ENCODE measurements around the gene MAP2K6.

The MAP2K6 gene

DNA sequence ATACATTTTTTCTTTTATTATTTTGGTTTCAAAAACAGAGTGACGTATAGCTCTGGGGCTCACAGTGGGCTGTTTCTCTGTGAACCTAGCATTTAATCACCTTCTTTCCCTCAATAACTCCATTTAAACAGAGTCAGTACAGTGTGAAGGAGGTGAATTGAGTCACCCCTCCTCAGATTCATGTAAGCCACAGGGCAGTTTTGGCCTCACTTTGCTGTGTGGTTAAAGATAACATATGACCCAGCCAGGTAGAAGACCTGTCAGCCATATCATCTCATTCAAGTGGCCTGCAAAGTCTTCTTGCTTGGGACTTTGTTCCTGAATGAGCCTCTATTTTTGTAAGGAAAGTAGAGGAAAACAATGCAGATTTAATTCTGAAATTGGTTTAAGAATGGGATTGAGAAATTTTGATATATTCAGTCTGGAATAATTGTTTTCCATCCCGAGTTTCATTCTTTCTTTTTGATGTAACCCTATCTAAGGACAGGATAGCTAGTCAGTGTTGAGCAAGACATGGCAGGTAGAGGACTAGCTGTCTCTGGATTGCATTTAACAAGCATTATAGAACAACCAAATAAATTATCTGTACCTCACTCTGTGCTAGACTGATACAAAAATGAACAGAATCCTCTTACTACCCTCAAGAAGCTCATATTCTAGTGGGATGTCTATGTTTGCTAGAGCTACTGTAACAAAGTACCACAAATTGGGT, 13.1 kb downstream of the MAP2K6 start:
- no peak for FAIRE-seq

DNA sequence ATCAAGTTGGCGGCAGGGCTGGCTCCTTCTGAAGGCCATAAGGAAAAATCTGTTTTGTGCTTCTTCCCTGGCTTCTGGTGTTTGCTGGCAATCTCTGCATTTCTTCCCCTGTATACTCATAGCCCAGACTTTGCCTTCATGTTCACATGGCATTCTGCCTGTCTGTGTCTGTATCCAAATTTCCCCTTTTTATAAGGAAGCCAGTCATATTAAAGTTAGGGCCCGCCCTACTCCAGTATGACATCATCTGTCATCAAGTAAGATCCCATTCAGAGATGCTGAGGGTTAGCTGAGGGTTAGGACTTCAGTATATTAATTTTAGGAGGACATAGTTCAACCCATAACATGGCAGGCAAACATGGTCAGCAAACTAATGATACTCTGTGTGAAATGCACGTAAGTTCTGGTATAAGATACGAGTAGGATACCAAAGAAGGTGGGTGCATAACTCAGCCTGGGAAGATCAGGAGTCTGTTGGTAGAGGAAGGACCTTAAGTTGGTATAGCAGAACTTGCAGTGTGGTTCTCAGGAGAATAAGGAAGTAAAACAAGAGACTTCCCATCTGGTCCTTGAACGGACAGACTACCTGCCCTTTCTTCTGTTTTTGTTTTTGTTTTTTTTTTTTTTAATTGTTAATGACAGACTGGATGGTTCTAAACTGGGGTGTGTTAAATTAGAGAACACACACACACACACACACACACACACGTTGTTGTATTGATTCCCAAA, 13.9 kb downstream of the MAP2K6 start:
- no peak for FAIRE-seq

DNA sequence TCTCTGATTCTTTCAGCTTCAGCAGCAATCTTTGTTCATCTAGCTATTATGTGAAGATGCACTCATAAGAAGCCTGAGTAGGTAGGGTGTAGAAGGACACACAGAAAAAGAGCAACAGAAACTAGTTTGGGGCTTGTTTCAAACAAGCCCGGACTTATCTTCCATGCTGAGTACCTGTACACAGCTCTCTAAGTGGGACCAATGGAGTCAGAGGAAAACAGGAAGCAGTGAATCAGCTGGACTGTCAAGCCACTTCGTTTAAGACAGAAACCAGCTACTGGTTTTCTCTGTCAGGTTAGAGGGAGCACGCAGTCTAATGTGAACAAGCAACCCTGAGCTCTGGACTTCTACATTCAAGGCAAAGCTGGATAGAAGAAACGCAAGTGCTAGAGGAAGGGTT, 16.0 kb downstream of the MAP2K6 start:
- FAIRE-seq, result no peak

DNA sequence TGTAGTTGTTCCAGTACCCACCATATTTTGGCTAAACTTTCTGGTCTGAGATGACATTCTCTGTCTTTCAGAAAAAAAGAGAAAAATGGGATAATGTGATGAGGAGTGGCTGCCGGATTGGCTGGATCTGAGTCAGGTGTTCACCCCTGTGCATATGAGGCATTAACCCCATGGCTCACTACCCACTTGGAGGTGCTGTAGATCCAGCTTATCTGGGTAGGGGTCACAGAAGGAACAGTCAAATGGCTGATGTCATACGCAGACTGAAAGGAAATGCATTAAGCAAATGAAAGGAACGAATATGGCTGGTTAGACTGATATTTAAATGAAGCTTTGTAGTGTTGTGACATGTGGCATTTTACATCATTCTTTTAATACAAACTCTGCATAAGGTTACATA, 17.3 kb downstream of the MAP2K6 start:
- no peak for FAIRE-seq

DNA sequence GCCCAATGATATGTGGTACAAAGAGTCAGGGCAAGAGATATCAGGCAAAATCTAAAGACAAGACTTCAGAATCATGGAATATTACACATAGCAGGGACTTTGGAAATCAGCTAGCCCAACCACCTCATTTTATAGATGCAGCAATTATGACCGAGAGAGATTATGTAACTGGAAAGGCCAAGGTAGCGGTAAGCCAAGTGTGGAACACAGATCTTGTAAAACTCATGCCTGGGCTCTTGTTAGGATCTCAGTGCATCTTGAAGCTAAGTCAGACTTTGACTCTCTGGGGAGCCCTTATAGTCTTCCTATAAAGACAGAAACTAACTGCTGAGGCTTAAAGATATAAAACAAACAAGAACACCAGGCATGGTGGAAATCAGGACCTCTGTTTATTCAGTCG, 18.6 kb downstream of the MAP2K6 start:
- no peak for FAIRE-seq

DNA sequence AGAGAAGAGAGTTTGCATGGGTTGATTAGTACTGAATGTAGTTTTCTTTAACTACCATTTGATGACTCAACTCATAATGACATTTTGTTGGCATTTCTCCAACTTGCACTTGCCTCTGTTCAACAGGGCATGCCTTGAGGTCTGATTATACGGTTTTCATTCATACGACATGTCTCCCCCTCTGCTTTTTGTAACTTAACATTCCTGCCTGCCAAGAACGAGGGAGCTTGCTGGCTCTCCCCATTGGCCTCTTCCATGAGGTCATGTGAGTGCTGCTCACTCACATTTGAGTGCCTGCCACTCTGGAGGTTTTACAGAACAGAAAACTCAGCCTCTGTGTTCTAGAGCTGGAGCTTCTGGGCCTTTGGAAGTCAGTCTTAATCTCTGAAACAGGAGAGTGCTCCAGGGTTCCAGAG, 19.7 kb downstream of the MAP2K6 start:
- no peak for FAIRE-seq

DNA sequence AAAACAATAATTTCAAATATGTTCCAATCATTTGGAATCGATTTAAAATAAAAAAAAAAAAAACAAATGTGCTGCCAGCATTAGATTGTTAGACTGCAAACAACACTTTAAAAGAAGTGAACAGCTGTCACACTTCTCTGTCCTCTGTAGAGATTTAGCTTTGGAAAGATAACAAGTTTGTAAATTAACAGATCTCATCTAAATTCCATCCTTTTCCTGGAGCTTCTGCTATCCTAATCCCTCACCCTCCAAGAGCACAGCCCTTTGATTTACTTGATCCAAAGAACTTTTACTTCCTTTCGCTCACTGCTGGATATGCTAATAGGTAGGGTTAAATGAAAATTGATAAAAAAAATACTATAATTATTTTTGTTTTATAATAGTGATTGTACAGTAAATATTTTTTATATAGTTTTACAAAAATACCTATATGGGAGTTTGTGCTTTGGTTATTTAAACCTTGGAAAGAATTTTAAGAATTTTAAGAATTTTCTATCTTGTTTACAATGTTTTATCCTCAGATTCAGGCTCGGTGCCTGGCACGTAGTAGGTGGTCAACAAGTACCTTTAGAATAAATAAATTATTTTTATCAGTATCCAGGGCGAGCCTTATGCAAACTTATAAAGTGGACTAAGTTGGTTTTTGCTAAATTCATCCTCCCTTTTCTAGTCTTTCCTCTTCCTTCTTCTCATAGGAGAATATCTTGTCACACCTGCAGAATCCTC, 21.6 kb downstream of the MAP2K6 start:
- no peak for FAIRE-seq

DNA sequence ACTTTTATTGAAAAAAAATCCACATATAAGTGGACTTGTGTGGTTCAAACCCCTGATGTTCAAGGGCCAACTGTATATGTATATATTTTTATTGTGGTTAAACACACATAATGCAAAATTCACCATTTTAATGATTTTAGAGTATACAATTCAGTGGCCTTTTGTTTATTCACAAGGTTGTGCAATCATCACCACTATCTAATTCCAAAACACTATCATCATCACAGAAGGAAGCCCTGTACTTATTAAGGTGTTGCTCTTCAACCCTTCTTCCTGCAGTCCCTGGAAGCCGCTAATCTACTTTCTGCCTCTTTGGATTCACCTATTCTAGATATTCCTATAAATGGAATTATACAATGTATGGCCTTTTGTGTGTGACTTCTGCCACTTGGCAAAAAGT, 23.0 kb downstream of the MAP2K6 start:
- no peak for FAIRE-seq

DNA sequence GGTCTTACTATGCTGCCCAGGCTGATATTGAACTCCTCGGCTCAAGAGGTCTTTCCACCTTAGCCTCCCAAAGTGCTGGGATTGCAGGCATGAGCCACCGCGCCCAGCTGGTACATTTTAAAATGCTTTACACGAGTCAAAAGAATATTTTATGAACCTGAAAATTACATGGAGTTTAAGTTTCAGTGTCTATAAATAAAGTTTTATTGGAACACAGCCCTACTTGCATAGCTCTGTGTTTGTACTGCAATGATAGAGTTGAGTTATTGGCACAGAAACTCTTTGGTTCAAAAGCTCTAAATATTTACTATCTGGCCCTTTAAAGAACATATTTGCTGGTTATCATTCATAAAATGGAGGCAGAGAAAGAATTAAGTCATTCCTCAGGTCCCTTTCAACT, 24.3 kb downstream of the MAP2K6 start:
- no peak for FAIRE-seq

DNA sequence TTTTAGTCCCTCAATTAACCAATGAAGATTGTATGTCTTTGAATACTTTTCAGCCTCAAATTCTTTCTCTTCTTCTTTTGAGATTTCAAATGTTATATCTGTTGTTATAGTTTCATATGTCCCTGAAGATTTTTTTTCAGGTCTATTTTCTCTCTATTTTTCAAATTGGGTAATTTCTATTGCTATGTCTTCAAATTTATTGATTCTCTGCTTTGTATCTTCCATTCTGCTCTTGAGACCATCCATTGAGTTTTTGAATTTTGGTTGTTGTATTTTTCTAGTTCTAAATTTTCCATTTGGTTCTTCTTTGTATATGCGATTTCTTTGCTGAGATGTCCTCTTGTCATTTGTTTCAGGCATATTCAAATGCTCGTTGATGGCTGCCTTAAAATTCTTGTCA, 26.7 kb downstream of the MAP2K6 start:
- no peak for FAIRE-seq

DNA sequence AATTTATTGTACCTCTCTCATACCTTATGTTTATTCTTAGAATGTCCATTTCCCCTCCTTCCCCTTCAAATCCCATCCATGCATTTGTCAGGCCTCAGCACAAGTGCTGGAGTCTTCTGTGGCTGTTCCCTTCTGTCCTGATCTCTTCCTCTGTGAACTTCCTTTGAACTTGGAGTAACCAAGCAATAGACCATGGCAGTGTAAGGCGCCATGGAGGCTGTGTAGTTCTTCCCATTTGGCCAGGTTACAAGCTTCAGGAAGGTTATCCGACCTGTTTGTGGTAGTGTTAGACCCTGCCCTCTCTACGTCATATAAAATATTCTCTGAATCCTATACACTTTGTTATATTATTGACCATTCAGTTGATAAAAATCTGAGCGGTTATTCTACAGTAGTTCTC, 28.6 kb downstream of the MAP2K6 start:
- FAIRE-seq, result no peak

DNA sequence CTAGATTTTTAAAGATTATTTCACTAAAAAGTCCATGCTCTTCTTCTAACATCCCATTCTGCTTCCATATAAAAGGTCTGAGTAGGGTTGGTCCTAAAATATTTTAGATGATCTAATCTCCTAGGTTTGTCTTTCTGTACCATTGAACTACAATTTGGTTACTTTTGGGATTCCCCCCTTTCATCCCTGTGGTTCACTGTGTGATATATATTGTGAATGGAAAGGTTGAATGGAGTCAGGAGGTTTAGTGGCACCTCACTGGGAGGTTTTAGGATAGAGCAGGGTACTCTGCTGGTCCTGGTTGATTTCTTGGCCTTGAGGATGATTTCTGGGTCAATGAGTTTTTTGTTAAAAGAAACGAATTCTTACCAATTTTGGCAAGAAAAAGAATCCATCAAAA, 29.5 kb downstream of the MAP2K6 start:
- no peak for FAIRE-seq

DNA sequence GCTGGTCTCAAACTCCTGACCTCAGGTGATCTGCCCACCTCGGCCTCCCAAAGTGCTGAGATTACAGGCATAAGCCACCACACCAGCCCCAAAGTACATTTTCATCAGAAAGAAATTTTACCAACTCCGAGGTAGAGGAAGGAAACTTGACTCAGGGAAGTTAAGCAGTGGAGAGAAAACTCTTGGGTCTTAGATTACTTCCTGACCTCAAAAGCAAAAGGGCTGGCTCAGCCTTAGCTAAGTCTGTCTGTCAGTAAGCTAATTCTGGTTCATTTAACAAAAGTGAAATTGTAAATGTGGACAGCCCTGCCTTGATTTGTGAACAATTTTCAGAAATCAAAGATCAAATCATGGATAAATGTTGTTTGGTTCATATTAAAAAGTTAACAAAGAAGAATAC, 30.6 kb downstream of the MAP2K6 start:
- no peak for FAIRE-seq

DNA sequence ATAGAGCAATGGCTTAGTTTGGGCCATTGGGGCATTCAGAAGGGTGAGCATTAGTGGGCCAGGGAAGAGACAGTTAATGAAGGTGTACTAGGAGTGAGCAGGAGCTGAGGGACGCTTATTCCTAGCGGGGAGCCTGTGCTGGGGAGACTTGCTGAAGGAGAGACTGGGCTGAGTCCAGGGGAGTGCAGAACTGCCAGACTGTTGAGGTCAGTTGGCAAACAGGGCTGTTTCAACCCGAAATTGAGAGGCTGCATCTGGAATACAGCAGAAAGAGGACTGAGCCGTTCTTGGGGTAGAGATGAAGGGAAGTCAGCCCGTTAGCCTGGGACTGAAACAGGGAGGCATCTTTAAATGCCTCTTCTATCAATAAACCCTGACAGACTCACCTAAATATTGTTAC, 33.2 kb downstream of the MAP2K6 start:
- no peak for FAIRE-seq

DNA sequence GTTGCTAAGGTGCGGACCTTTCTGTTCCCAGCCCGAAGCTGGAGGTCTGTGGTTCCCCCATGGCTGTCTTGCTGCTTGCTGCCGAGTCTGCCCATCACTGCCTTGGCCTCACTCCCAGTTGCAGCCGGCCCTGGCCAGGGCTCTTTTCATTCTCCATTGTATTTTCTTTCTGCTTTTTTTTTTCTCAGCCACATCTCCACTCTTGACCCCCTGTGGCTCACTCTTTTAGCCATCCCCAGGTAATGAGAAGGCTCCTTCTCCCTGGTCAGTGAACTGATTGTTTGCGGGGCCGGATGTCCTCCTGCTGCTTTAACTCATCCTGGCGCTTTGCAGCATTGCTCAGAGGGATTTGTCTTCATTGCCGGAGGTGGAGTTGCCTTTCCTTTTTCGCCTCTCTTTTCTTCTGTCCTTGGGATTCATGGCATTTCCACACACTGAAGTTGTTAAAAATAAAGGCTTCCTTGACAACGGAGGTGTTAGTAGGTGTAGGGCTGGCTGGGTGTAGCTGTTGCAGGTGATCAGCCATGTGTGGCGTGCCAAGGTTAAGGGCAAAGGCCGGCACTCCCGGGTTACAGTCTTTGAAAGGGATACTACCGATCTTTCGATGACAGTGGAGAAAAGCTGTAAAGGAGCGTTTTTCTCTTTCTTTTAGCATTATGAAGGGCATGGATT, 34.1 kb downstream of the MAP2K6 start:
- no peak for FAIRE-seq

DNA sequence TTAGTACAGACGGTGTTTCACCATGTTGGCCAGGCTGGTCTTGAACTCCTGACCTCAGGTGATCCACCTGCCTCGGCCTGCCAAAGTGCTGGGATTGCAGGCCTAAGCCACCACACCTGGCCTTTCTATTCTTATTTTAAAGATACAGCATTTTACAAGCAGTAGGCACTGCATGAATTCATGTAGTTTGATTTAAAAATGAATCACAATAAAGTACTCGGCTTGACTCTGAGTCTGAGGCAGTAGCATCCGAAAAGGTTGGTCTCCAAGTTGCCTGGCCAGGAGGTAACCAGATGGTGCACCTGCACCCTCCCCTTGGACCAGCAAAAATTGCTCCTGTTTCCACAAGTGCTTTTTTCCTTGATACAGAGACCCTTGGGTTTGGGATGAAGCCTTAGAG, 35.6 kb downstream of the MAP2K6 start:
- no peak for FAIRE-seq

DNA sequence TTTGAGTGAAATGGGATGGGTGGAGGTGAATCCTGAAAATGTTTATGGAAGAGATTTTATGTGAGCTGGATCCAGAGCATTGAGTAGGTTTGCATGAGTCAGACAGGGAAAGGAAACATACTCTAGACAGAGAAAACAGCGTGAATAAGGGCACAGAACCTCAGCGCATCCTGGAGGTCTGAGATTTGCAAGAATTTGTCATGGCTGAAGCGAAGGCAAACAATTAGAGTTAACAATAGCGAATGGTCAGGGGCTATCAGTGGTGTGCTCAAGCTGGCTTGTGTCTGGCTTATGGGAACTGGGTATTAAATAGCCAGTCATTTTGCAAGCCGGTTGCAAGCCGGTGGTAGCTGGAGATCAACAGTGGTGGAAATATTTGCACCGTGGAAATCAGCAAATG, 36.4 kb downstream of the MAP2K6 start:
- FAIRE-seq, result no peak

DNA sequence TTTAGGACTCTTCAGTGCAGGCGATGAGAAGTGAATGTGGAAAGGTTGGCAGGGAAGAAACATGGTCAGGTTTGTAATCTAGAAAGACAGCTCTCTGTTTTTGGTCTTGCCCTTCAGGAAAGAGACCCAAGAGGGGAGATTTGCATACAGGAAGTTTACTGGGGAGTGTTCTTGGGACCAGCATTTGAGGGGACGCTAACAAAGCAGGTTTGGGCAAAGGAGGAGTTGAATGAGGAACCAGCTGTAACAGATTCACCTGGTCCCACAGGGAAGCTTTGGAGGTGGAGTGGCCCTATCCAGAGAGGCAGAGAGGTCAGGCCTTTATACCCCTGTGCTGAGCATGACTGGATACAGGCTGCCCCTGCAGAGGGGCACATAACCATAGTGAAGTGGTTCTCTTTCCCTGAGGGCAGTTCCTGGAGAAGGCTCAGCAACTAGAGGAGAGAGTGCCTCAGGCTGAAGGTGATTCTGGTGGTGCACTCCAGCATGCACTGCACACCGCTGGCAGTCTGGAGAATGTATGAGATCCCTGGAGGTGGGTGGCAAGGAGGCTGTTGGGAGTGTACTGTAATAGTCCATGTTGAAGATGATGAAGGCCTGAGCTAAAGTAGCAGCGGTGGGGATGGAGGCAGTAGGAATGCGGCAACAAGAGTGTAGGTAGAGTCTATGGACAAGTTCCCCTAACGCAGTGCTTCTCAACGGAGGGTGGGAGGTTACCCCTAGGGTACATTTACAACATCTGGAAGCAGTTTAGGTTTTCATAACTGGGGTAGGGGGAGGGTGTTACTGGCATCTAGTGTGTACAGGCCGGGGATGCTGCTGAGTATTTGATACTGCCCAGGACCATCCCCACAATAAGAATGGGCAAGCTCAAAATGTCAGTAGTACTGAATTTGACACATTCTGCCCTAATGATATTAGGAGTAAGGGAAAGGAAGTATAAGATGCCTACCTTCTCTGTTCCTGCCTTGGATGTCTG, 37.2 kb downstream of the MAP2K6 start:
- no peak for FAIRE-seq

DNA sequence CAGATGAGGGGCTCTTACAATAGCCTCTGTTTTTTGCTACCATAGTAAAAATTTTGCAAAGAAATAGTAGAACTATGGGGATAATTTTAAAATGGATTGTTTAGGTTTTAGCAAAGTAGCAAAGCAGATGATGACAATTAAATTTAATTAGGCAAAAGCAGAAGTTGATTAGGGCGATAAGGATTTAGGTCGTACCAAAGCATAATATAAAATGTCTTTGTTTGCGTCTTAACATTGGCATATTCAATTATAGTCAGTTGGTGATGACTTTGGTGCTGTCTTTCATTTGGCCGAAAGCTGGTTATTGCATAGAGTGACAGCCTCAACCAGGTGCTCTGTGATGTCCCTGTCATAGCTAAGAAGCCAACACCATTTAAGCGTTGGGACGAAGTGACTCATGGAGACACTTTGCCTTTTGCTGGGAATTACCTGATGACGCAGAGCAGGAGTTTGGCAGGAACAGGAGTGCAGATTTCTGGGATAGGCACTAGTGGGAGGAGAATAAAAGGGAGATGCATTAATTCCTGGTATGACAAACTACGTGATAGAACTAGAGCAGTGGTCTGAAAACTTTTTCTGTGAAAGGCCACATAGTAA, 38.3 kb downstream of the MAP2K6 start:
- FAIRE-seq, result no peak

DNA sequence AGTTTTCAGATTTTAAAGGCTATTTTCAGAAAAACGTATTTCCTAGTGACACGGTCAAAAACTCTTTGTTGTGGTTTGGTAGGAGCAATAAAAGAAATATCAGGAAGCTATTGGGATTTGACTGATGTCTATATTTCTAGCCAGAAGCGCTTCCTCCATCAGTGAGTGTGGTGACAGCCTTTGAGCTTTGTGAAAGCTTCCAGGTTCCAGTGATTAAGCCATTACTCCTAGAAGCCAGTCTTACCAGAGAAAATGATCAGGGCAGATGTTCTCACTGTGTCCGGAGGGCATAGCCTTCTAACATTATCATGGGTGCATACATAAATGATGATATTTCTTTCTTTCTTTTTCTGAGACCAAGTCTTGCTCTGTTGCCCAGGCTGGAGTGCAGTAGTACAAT, 39.6 kb downstream of the MAP2K6 start:
- no peak for FAIRE-seq

DNA sequence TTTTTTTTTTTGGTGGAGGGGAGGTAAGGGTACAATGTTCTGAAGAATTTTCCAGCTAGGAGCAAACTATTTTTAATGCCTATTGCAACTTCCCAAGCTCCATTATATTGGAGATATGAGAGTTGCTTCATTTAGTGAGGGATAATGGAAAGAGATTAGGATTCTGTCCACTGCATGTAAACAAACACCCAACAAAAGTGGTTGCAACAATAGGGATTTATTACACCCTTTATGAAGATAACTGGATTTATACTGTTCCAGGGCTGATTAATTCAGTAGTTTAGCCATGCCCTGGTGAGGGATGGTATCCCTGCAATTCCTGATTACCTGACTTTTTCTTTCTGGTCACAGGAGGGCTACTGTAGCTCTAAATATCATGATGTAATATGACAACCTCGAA, 40.5 kb downstream of the MAP2K6 start:
- no peak for FAIRE-seq

DNA sequence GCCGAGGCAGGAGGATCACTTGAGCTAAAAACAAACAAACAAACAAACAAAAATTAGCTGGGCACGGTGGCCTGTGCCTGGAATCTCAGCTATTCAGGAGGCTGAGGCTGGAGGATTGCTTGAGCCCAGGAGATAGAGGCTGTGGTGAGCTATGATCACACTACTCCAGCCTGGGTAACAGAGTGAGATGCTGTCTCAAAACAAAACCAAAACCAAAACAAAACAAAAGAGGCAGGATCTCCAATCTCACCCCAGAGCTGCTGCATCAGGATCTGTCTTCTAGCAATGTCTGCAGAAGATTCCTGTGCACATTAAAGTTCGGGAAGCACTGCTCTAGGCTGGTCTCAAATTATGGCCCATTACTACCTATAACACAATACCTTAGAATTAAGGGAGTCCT, 43.1 kb downstream of the MAP2K6 start:
- FAIRE-seq, result no peak

Measured in colon (tissue), 2 donors.